ENCODE results near the gene PRUNE2.

The PRUNE2 gene

DNA sequence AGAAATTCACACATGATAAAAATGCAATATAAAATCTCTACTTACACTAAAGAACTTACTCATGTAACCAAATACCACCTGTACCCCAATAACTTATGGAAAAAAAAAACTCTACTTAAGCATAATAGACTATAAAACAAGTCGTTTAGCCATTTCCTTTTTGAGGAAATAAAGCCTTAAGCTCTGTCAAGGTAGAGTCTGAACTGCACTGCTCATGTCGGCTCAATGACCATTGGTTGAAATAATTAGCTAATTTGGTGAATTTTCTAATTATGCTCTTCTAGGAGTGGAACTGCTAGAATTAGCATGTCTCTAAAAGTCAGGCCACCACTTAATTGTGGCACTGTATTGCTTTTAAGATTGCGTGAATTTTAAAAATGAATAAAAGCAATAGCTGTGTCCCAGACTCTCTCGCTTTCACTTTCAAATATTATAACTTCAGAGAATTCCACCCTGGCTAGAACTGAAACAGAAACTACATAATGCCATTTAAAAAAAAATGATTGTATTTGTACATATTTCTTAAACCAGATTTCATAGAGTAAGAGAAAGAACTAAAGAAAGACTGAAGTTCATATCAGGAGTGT lies 254.7 kb downstream of the PRUNE2 start:
- Histone ChIP-seq H3K4me3 (no peak overlapping the region), H3K36me3 (ENCODE audit: insufficient read depth, low read length) (no peaks in the 10 kb centered on the region), H3K27ac (no peak overlapping the region), H3K9ac (ENCODE audit: insufficient read length) (no peak overlapping the region), H3K9me3 (ENCODE audit: low read depth, low read length) (no peaks in the 10 kb centered on the region)
- no peak for TF ChIP-seq EZH2 (IDR thresholded peaks at IDR 0.05)
- DNase-seq (ENCODE audit: low read depth, low spot score), result no peak

DNA sequence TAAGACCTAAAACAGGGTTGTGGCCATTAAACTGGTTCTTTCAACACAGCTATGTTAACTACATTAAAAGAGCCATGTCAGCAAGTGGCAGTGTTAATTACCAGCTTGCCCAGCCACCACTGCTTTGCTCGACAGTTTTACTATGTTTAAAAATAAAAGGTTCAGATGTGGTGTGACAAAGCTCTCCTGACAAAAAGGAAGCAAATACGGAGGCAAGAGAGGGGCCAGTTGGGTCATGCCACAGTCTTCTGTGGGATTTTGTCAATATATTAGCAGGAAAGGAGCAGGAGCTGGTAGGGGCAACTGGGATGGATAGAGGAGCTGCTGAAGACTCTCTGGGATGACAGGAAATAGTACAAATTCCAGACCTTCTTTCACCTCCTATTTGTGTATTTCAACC lies 255.2 kb downstream of the PRUNE2 start:
- H3K36me3 ChIP-seq (ENCODE audit: insufficient read depth, low read length), result no peaks in the 10 kb centered on the region
- no peak for DNase-seq (ENCODE audit: low read depth, low spot score)
- H3K9me3 ChIP-seq (ENCODE audit: low read depth, low read length), result no peaks in the 10 kb centered on the region
- no peak overlapping the region for H3K9ac ChIP-seq (ENCODE audit: insufficient read length)
- TF ChIP-seq FOXP2 (optimal IDR thresholded peaks at IDR 0.05; ENCODE audit: control extremely low read depth, extremely low read length, insufficient read depth), result no peak
- no peak for TF ChIP-seq POLR2AphosphoS5 (IDR thresholded peaks at IDR 0.05; ENCODE audit: borderline replicate concordance, low read depth, low read length)
- no peak for TF ChIP-seq EZH2 (IDR thresholded peaks at IDR 0.05)
- no peak overlapping the region for H3K4me3 ChIP-seq
- no peak overlapping the region for H3K27ac ChIP-seq

DNA sequence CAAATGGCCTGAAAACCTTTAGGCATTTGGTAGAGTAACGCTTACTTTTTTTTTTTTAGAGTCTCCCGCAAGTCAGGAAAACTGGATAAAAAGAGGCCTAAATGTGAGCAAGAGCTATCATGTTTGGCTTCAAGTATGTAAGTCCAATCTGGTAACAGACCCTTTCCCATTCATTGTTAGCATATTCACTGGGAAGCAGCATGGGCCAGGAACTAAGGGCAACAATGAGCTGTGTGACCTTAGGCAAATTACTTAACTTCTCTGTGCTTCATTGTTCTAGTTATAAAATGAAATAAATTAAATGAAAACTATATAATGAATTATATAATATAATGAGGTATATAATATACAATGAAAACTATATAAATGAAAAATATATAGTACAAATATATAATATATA lies 256.0 kb downstream of the PRUNE2 start:
- H3K36me3 ChIP-seq (ENCODE audit: insufficient read depth, low read length), result no peaks in the 10 kb centered on the region
- no peak overlapping the region for H3K4me3 ChIP-seq
- TF ChIP-seq FOXP2 (optimal IDR thresholded peaks at IDR 0.05; ENCODE audit: control extremely low read depth, extremely low read length, insufficient read depth) (no peak), POLR2AphosphoS5 (IDR thresholded peaks at IDR 0.05; ENCODE audit: borderline replicate concordance, low read depth, low read length) (no peak), EZH2 (IDR thresholded peaks at IDR 0.05) (no peak)
- no peak overlapping the region for H3K9ac ChIP-seq (ENCODE audit: insufficient read length)
- no peak for DNase-seq (ENCODE audit: low read depth, low spot score)
- no peaks in the 10 kb centered on the region for H3K9me3 ChIP-seq (ENCODE audit: low read depth, low read length)
- H3K27ac ChIP-seq, result no peak overlapping the region

DNA sequence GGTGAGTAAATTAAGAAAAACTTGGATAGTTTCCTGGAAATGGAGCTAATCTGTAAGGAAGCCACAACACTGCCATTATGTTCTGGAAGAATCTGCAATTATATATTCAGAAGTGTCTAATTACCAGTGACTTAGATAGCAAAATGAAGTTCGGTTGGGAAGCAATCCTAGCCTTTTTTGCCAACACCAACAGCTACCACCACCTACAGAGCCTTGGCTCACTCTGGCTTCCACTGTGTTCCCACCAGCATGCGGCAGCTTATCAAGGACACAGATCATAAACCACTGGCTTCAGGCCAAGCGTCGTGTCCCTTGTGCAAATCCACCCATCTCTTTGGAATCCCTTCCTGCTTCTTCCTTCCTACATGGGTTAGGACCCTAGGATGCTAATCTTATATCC lies 259.7 kb downstream of the PRUNE2 start:
- Histone ChIP-seq H3K27ac (no peak overlapping the region), H3K4me3 (no peak overlapping the region), H3K9ac (ENCODE audit: insufficient read length) (no peak overlapping the region), H3K36me3 (ENCODE audit: insufficient read depth, low read length) (no peaks in the 10 kb centered on the region), H3K9me3 (ENCODE audit: low read depth, low read length) (no peaks in the 10 kb centered on the region)
- TF ChIP-seq EZH2 (IDR thresholded peaks at IDR 0.05), result no peak
- no peak for TF ChIP-seq FOXP2 (optimal IDR thresholded peaks at IDR 0.05; ENCODE audit: control extremely low read depth, extremely low read length, insufficient read depth)
- TF ChIP-seq POLR2AphosphoS5 (IDR thresholded peaks at IDR 0.05; ENCODE audit: borderline replicate concordance, low read depth, low read length), result no peak
- no peak for DNase-seq (ENCODE audit: low read depth, low spot score)

DNA sequence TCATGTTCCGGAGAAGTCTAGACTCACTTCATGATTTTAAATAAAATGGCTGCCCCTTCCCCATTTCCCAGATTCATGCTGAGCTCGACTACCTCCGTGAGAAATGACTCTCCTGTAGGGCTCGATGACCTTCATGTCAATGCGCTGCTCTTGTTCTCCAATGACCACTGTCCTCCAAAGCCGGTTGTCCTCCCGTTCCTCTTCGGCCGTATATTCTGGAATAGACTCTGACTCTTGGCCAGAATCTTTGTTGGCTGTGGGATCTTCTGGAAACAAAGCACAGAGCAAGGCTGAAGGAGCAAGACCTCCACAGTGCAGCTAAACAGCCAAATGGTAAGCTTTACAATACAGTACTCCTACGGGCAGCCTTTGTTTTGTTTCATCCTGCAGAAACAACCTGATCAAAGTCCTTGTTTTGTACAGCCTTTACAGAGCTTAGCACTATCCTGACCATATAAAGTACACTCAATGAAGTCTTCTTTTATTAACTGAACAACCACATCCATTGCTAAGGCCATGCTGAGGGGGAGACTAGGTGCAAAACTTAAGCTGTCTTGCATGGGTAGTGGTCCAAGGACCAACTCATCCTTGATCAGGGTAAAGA lies 261.2 kb downstream of the PRUNE2 start:
- TF ChIP-seq EZH2 (IDR thresholded peaks at IDR 0.05) (no peak), POLR2AphosphoS5 (IDR thresholded peaks at IDR 0.05; ENCODE audit: borderline replicate concordance, low read depth, low read length) (no peak), FOXP2 (optimal IDR thresholded peaks at IDR 0.05; ENCODE audit: control extremely low read depth, extremely low read length, insufficient read depth) (no peak)
- no peak for DNase-seq (ENCODE audit: low read depth, low spot score)
- Histone ChIP-seq H3K9me3 (ENCODE audit: low read depth, low read length) (no peaks in the 10 kb centered on the region), H3K4me3 (no peak overlapping the region), H3K36me3 (ENCODE audit: insufficient read depth, low read length) (no peaks in the 10 kb centered on the region), H3K27ac (no peak overlapping the region), H3K9ac (ENCODE audit: insufficient read length) (no peak overlapping the region)

DNA sequence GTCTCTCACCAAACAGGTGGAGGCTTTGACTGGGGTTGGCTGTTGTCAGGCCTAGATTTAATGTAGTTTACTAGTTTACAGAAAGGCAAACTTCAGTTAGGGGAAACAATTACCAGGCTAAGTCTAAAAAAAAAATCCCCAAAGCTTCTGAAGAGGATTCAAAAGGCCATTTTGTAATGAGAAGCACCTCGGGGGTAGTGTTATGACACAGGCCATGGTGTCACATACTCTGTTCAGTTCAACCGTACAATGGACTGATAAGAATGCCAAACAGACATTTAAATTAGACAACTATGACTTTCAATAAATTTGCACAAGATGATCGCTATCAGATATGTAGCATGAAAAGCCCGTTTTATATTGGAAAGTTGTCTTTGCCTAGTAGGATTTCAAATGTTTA lies 261.7 kb downstream of the PRUNE2 start:
- Histone ChIP-seq H3K36me3 (ENCODE audit: insufficient read depth, low read length) (no peaks in the 10 kb centered on the region), H3K4me3 (no peak overlapping the region), H3K9ac (ENCODE audit: insufficient read length) (no peak overlapping the region), H3K27ac (no peak overlapping the region), H3K9me3 (ENCODE audit: low read depth, low read length) (no peaks in the 10 kb centered on the region)
- no peak for TF ChIP-seq EZH2 (IDR thresholded peaks at IDR 0.05)
- no peak for TF ChIP-seq POLR2AphosphoS5 (IDR thresholded peaks at IDR 0.05; ENCODE audit: borderline replicate concordance, low read depth, low read length)
- no peak for TF ChIP-seq FOXP2 (optimal IDR thresholded peaks at IDR 0.05; ENCODE audit: control extremely low read depth, extremely low read length, insufficient read depth)
- no peak for DNase-seq (ENCODE audit: low read depth, low spot score)

DNA sequence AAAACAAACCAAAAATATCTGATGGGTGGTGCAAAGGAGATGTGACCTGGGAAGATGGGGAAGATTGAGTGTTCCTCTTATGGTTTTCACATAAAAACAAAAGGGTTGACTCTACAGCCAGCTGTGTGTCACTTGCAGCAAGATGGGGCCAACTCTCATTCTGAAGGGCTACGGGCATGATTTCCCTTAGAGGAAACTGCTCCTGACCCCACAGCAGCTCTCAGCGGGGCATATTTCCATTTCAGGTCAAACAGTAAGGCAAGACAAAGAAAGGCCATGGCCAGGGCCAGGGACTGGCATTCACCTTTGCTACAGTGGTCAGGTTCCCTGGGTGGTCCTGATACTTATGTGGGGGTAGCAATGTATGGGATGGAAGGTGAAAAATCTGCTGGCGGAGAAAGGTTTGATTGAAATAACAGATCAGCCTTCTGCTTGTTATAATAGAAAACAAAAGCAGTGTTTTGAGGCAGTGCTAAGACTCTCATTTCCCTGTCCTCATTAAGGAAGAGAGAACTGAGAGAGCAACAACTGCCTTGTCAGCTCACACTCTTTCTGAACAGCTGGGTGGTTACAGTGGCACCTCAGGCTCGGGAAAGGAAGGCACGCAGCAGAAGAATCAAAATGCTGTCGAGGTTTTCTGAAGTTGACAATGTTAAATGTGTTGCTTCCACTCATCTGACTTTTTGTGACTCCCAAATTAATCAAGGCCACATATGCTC lies 262.4 kb downstream of the PRUNE2 start:
- Histone ChIP-seq H3K9me3 (ENCODE audit: low read depth, low read length) (no peaks in the 10 kb centered on the region), H3K4me3 (no peak overlapping the region), H3K9ac (ENCODE audit: insufficient read length) (no peak overlapping the region), H3K36me3 (ENCODE audit: insufficient read depth, low read length) (no peaks in the 10 kb centered on the region), H3K27ac (no peak overlapping the region)
- TF ChIP-seq FOXP2 (optimal IDR thresholded peaks at IDR 0.05; ENCODE audit: control extremely low read depth, extremely low read length, insufficient read depth), result no peak
- TF ChIP-seq POLR2AphosphoS5 (IDR thresholded peaks at IDR 0.05; ENCODE audit: borderline replicate concordance, low read depth, low read length), result no peak
- TF ChIP-seq EZH2 (IDR thresholded peaks at IDR 0.05), result no peak
- DNase-seq (ENCODE audit: low read depth, low spot score), result no peak

DNA sequence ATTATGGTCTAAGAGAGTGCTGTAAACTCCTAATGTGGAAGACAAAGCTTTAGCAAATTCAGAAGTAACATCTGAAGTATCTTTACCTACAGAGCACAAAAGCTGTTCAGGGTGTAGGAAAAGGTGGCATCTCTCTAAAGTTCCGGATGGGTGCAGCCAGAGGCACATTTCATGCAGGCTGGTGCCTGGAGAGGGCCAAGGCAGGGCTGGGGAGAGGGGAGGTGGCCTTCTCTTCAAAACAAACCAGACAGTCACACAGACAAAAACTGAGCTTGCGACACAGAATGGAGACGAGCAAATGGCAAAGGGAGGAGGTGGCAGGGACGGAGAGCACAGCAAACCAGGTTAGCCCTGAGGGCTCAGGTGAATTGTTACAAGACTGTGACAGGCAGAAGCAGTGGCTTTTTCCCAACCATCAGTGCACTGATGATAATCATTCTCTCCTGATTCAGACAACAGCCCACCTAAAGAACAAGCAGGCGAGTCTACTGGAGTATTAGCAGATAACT lies 263.2 kb downstream of the PRUNE2 start:
- no peak overlapping the region for H3K4me3 ChIP-seq
- TF ChIP-seq EZH2 (IDR thresholded peaks at IDR 0.05), result no peak
- no peak for TF ChIP-seq POLR2AphosphoS5 (IDR thresholded peaks at IDR 0.05; ENCODE audit: borderline replicate concordance, low read depth, low read length)
- TF ChIP-seq FOXP2 (optimal IDR thresholded peaks at IDR 0.05; ENCODE audit: control extremely low read depth, extremely low read length, insufficient read depth), result no peak
- no peak overlapping the region for H3K27ac ChIP-seq
- H3K9ac ChIP-seq (ENCODE audit: insufficient read length), result no peak overlapping the region
- no peak for DNase-seq (ENCODE audit: low read depth, low spot score)
- no peaks in the 10 kb centered on the region for H3K9me3 ChIP-seq (ENCODE audit: low read depth, low read length)
- H3K36me3 ChIP-seq (ENCODE audit: insufficient read depth, low read length), result no peaks in the 10 kb centered on the region
